GM21528 (cell line): Measurements from ENCODE around the gene ITGB1BP1.

Source experiments
- ATAC-seq: cut with Tn5 transposase; IDR thresholded peaks from one replicate; pipeline ENCODE4 v1.9.1; 2021; ENCODE audit warnings: mild to moderate bottlenecking, moderate library complexity; ENCODE audit not compliant: unreplicated experiment, low FRiP score

ITGB1BP1 gene

GRCh38 chr2:9428965-9429577 is 5.7 kb upstream of the ITGB1BP1 start:
- ATAC-seq: no peak

GRCh38 chr2:9424447-9425164 is 1.3 kb upstream of the ITGB1BP1 start:
- ATAC-seq: no peak

GRCh38 chr2:9423922-9424272 is 569 bp upstream of the ITGB1BP1 start:
- peak; percentile 5 for ATAC-seq

- peak; percentile 40 for ATAC-seq
Measured at GRCh38 chr2:9422321-9423099, 818 bp downstream of the ITGB1BP1 start.

- ATAC-seq: no peak
Measured at GRCh38 chr2:9420495-9420894, 2.8 kb downstream of the ITGB1BP1 start.

- ATAC-seq: no peak
Measured at GRCh38 chr2:9419541-9419940, 3.8 kb downstream of the ITGB1BP1 start.

- no peak for ATAC-seq
Measured at GRCh38 chr2:9418746-9419145, 4.6 kb downstream of the ITGB1BP1 start.

- ATAC-seq: no peak
Measured at GRCh38 chr2:9417725-9418124, 5.6 kb downstream of the ITGB1BP1 start.

- ATAC-seq: no peak
Measured at GRCh38 chr2:9416962-9417316, 6.4 kb downstream of the ITGB1BP1 start.

GRCh38 chr2:9416267-9416961 is 6.9 kb downstream of the ITGB1BP1 start:
- ATAC-seq: no peak

GRCh38 chr2:9415516-9416169 is 7.7 kb downstream of the ITGB1BP1 start:
- no peak for ATAC-seq

GRCh38 chr2:9412781-9413180 is 10.5 kb downstream of the ITGB1BP1 start:
- ATAC-seq: no peak

GRCh38 chr2:9410108-9410507 is 13.2 kb downstream of the ITGB1BP1 start:
- ATAC-seq: no peak

- ATAC-seq: no peak
Measured at GRCh38 chr2:9408641-9409151, 14.6 kb downstream of the ITGB1BP1 start.

- ATAC-seq: no peak
Measured at GRCh38 chr2:9407363-9407811, 15.9 kb downstream of the ITGB1BP1 start.

- no peak for ATAC-seq
Measured at GRCh38 chr2:9406529-9407362, 16.6 kb downstream of the ITGB1BP1 start.

- no peak for ATAC-seq
Measured at GRCh38 chr2:9405636-9406035, 17.7 kb downstream of the ITGB1BP1 start.

GRCh38 chr2:9404451-9404850 is 18.9 kb downstream of the ITGB1BP1 start:
- ATAC-seq: no peak

GRCh38 chr2:9403924-9404323 is 19.4 kb downstream of the ITGB1BP1 start:
- no peak for ATAC-seq
